ENCODE results near the gene RNF157. TPM values are rescaled to one million over a fixed set of nuclear protein-coding genes. Genes with fewer than 3 reads are reported as not detected.

The RNF157 gene
- total RNA-seq, 4 donors from 2014 or later = 50.5 to 142 (median 85.3) TPM

- peak in 1 of 2 donors; percentile 4 for ATAC-seq
- Histone ChIP-seq H3K9me3 (no peaks in the 10 kb centered on the region), H3K27me3 (peaks cover 47 to 48% (median 47%) of the 10 kb centered on the region in 3 donors), H3K36me3 (peaks cover 0 to 14% of the 10 kb centered on the region in 2 donors), H3K27ac (no peak overlapping the region), H3K4me3 (peak overlapping the region; percentile 50 to 68 (median 58)), H3K4me1 (peaks cover 23 to 28% of the 10 kb centered on the region in 2 donors)
- DNase-seq = no peak
- intact Hi-C loops (cut with DNase I; ENCODE audit: low total_unique reads) (loop anchor here (5.0 kb wide), 1 partner anchor 137 kb away; no protein-coding TSS in a partner anchor), in situ Hi-C loops (cut with MboI; ENCODE audit: low sequenced_read_pairs in 4 of 4) (no loop called here)
- no peak for TF ChIP-seq CTCF (IDR thresholded peaks at IDR 0.05 in 4 of 5, conservative IDR thresholded peaks at IDR 0.05 in 1 of 5)
- no peak for TF ChIP-seq POLR2A (IDR thresholded peaks at IDR 0.05)
Observed at GRCh38 chr17:76140661-76141211, 99.6 kb downstream of the RNF157 start.

- TF ChIP-seq CTCF (IDR thresholded peaks at IDR 0.05 in 4 of 5, conservative IDR thresholded peaks at IDR 0.05 in 1 of 5) (peak in 1 of 5 experiments; percentile 15), POLR2A (IDR thresholded peaks at IDR 0.05) (no peak)
- intact Hi-C loops (cut with DNase I; ENCODE audit: low total_unique reads) (loop anchor here (5.0 kb wide), 1 partner anchor 137 kb away; no protein-coding TSS in a partner anchor), in situ Hi-C loops (cut with MboI; ENCODE audit: low sequenced_read_pairs in 4 of 4) (no loop called here)
- ATAC-seq (no peak), DNase-seq (no peak)
- Histone ChIP-seq H3K27ac (no peak overlapping the region), H3K36me3 (peaks cover 0 to 10% of the 10 kb centered on the region in 2 donors), H3K27me3 (peaks cover 47 to 51% (median 50%) of the 10 kb centered on the region in 3 donors), H3K4me3 (no peak overlapping the region), H3K9me3 (no peaks in the 10 kb centered on the region), H3K4me1 (peaks cover 23 to 28% of the 10 kb centered on the region in 2 donors)
Observed at GRCh38 chr17:76139801-76140660, 100.3 kb downstream of the RNF157 start.

- TF ChIP-seq CTCF (IDR thresholded peaks at IDR 0.05 in 4 of 5, conservative IDR thresholded peaks at IDR 0.05 in 1 of 5) (no peak), POLR2A (IDR thresholded peaks at IDR 0.05) (no peak)
- Histone ChIP-seq H3K36me3 (peaks cover 0 to under 1% of the 10 kb centered on the region in 2 donors), H3K4me1 (peaks cover 23 to 28% of the 10 kb centered on the region in 2 donors), H3K4me3 (no peak overlapping the region), H3K27me3 (peaks cover 47 to 60% (median 56%) of the 10 kb centered on the region in 3 donors), H3K9me3 (no peaks in the 10 kb centered on the region), H3K27ac (no peak overlapping the region)
- intact Hi-C loops (cut with DNase I; ENCODE audit: low total_unique reads) (no loop called here), in situ Hi-C loops (cut with MboI; ENCODE audit: low sequenced_read_pairs in 4 of 4) (no loop called here)
- DNase-seq (no peak), ATAC-seq (no peak)
Observed at GRCh38 chr17:76138896-76139752, 101.2 kb downstream of the RNF157 start.

GRCh38 chr17:76138234-76138895, 101.9 kb downstream of the RNF157 start:
- Histone ChIP-seq H3K27ac (no peak overlapping the region), H3K27me3 (peaks cover 52 to 68% (median 59%) of the 10 kb centered on the region in 3 donors), H3K36me3 (no peaks in the 10 kb centered on the region), H3K4me3 (no peak overlapping the region), H3K4me1 (peaks cover 20 to 28% of the 10 kb centered on the region in 2 donors), H3K9me3 (no peaks in the 10 kb centered on the region)
- no peak for DNase-seq
- no peak for ATAC-seq
- no peak for TF ChIP-seq CTCF (IDR thresholded peaks at IDR 0.05 in 4 of 5, conservative IDR thresholded peaks at IDR 0.05 in 1 of 5)
- no peak for TF ChIP-seq POLR2A (IDR thresholded peaks at IDR 0.05)
- in situ Hi-C loops (cut with MboI; ENCODE audit: low sequenced_read_pairs in 4 of 4) = no loop called here
- intact Hi-C loops (cut with DNase I; ENCODE audit: low total_unique reads) = no loop called here

Measured in gastrocnemius medialis (tissue), 4 donors.